ENCODE measurements around the gene TBX4. TPM values are rescaled to one million over a fixed set of nuclear protein-coding genes. Genes with fewer than 3 reads are reported as not detected.

The TBX4 gene
- total RNA-seq, 3 donors from 2014 or later: 0.80 TPM; not detected in 2

DNA sequence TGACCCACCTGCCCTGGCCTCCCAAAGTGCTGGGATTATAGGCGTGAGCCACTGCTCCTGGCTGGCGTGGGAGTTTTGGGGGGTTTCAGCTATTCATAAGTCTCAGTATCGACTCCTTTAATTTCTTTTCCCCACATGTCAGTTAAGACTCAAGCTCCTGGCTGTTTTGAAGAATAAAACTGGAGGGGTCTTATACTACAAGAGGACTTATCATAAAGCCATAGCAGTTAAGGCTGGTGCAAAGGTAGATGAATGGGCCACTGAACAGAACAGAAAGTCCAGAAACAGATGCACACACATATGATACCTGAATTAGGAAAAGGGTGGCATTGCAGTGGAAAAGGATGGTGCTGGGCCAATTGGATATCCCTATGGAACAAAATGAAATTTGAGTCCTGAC is 47.4 kb downstream of the TBX4 start:
- TF ChIP-seq POLR2A (IDR thresholded peaks at IDR 0.05): no peak
- TF ChIP-seq POLR2AphosphoS5 (IDR thresholded peaks at IDR 0.05): no peak
- TF ChIP-seq, protein P1, sequence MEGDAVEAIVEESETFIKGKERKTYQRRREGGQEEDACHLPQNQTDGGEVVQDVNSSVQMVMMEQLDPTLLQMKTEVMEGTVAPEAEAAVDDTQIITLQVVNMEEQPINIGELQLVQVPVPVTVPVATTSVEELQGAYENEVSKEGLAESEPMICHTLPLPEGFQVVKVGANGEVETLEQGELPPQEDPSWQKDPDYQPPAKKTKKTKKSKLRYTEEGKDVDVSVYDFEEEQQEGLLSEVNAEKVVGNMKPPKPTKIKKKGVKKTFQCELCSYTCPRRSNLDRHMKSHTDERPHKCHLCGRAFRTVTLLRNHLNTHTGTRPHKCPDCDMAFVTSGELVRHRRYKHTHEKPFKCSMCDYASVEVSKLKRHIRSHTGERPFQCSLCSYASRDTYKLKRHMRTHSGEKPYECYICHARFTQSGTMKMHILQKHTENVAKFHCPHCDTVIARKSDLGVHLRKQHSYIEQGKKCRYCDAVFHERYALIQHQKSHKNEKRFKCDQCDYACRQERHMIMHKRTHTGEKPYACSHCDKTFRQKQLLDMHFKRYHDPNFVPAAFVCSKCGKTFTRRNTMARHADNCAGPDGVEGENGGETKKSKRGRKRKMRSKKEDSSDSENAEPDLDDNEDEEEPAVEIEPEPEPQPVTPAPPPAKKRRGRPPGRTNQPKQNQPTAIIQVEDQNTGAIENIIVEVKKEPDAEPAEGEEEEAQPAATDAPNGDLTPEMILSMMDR (IDR thresholded peaks at IDR 0.05): no peak
- H3K9me3 ChIP-seq: peaks cover 0 to 5% of the 10 kb centered on the region in 2 donors
- intact Hi-C loops (cut with DNase I; ENCODE audit: low total_unique reads): loop anchor here (10.0 kb wide), 1 partner anchor 1605 kb away; the partner anchor contains the start of genes RPS6KB1 and TUBD1
- no peak overlapping the region for H3K27ac ChIP-seq
- no peaks in the 10 kb centered on the region for H3K36me3 ChIP-seq
- H3K4me3 ChIP-seq: no peak overlapping the region
- DNase-seq (ENCODE audit: low spot score in 2 of 2): no peak
- no peaks in the 10 kb centered on the region for H3K27me3 ChIP-seq
- H3K4me1 ChIP-seq: no peaks in the 10 kb centered on the region

DNA sequence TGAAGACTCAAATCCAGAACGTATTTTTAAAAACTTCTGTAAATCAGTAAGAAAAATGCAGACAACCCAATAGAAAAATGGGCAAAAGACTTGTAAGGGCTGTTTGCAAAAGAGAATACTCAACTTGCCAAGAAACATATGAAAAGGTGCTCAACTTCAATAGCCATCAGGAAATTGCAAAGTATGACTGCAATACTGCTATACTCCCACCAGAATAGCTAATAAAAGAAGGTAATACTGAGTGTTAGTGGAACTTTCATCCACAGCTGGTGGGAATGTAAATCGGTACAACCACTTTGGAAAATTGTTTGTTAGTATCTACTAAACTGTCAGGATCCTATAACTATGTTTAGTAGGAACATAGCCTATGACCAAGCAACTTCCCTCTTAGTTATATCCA is 48.1 kb downstream of the TBX4 start:
- DNase-seq (ENCODE audit: low spot score in 2 of 2): no peak

DNA sequence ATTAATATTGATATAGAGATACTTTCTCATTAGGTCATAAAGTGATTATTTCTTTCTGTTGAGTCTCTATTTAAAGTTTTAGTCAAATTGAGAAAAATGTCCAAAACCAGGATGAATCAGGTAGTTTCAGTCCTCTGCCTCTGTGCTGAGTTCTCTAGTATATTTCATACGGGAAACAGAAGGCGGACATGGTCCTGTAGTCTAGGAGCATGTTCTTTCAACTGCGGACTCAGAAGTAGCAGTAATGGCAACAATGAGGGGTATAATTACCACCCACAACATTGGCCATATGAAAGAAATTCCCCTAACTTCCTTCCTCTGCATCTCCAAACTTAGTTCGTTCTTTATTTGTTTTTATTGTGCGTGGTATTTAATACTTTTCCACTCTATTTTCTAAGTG is 50.1 kb downstream of the TBX4 start:
- no peak for DNase-seq (ENCODE audit: low spot score in 2 of 2)
- Histone ChIP-seq H3K27me3 (no peaks in the 10 kb centered on the region), H3K27ac (no peak overlapping the region), H3K4me3 (no peak overlapping the region), H3K4me1 (no peaks in the 10 kb centered on the region), H3K9me3 (peaks cover 0 to 5% of the 10 kb centered on the region in 2 donors), H3K36me3 (no peaks in the 10 kb centered on the region)
- TF ChIP-seq POLR2AphosphoS5 (IDR thresholded peaks at IDR 0.05) (no peak), POLR2A (IDR thresholded peaks at IDR 0.05) (no peak)
- TF ChIP-seq, protein P1 (IDR thresholded peaks at IDR 0.05): no peak
- intact Hi-C loops (cut with DNase I; ENCODE audit: low total_unique reads): no loop called here

More for the DNA sequence above, 48.1 kb downstream of the TBX4 start:
- no peaks in the 10 kb centered on the region for H3K36me3 ChIP-seq
- peaks cover 0 to 5% of the 10 kb centered on the region in 2 donors for H3K9me3 ChIP-seq
- H3K4me3 ChIP-seq: no peak overlapping the region
- H3K27ac ChIP-seq: no peak overlapping the region
- no peaks in the 10 kb centered on the region for H3K27me3 ChIP-seq
- TF ChIP-seq POLR2AphosphoS5 (IDR thresholded peaks at IDR 0.05) (no peak), POLR2A (IDR thresholded peaks at IDR 0.05) (no peak)
- TF ChIP-seq, protein P1 (IDR thresholded peaks at IDR 0.05): no peak
- intact Hi-C loops (cut with DNase I; ENCODE audit: low total_unique reads): no loop called here
- H3K4me1 ChIP-seq: no peaks in the 10 kb centered on the region

DNA sequence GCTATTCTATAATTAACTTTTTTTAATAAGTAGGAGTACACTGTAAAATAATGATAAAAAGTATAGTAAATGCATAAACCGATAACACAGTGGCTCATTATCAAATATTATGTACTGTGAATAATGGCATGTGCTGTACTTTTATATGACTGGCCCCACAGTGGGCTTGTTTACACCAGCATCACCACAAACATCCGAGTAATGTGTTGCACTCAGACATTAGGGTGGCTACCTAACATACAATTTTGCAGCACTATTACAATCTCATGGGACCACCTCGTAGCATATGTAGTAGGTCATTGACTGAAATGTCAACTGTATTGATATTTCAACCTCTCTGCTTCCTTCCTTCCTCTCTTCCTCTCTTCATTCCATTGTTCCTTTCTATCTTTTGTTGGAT is 51.7 kb downstream of the TBX4 start:
- TF ChIP-seq, protein P1 (IDR thresholded peaks at IDR 0.05): no peak
- TF ChIP-seq POLR2AphosphoS5 (IDR thresholded peaks at IDR 0.05): no peak
- TF ChIP-seq POLR2A (IDR thresholded peaks at IDR 0.05): no peak
- Histone ChIP-seq H3K9me3 (peaks cover 0 to 5% of the 10 kb centered on the region in 2 donors), H3K27me3 (no peaks in the 10 kb centered on the region), H3K36me3 (no peaks in the 10 kb centered on the region), H3K27ac (no peak overlapping the region), H3K4me3 (no peak overlapping the region), H3K4me1 (no peaks in the 10 kb centered on the region)
- intact Hi-C loops (cut with DNase I; ENCODE audit: low total_unique reads): no loop called here
- DNase-seq (ENCODE audit: low spot score in 2 of 2): no peak

DNA sequence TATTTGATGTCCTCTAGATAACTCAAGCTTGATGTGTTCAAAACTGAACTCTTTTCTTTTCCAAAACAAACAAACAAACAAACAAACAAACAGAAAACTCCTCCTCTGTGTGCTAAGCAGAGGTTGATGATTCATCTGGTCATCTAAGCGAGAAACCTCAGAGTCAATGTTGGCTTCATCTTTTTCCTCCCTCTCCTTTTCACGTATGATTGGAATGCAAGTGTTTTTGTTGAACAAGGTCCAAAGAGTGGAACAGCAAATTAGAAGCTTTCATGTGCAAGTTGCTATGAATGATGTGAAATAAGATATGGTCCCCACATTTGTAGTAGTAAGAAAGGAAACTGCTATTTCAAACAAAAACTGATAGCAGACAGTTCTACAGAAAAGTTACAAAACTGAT is 52.5 kb downstream of the TBX4 start:
- intact Hi-C loops (cut with DNase I; ENCODE audit: low total_unique reads): no loop called here
- no peaks in the 10 kb centered on the region for H3K27me3 ChIP-seq
- no peaks in the 10 kb centered on the region for H3K36me3 ChIP-seq
- peaks cover 0 to 5% of the 10 kb centered on the region in 2 donors for H3K9me3 ChIP-seq
- H3K4me1 ChIP-seq: no peaks in the 10 kb centered on the region
- no peak overlapping the region for H3K4me3 ChIP-seq
- TF ChIP-seq POLR2A (IDR thresholded peaks at IDR 0.05): no peak
- TF ChIP-seq POLR2AphosphoS5 (IDR thresholded peaks at IDR 0.05): no peak
- TF ChIP-seq, protein P1 (IDR thresholded peaks at IDR 0.05): no peak
- DNase-seq (ENCODE audit: low spot score in 2 of 2): no peak
- no peak overlapping the region for H3K27ac ChIP-seq

All from breast epithelium (tissue), 4 donors.